ACHN (cell line): ENCODE results near the gene CEP19.

Experiments used
- DNase-seq: peaks from one replicate; pipeline ENCODE4 v3.0.0-alpha.2; 2015
- in situ Hi-C: cut with HindIII; loops from 2 replicates; pipeline ENCODE4 v1.10.0; 2017; ENCODE audit warnings: low sequenced_read_pairs, low pct_ligation_motif_present, low pct_unique_long_range_greater_than_20kb

Gene CEP19

GRCh38 chr3:196677353-196677752, 34.7 kb downstream of the CEP19 start:
- DNase-seq, result no peak
- in situ Hi-C loops, result no loop called here

- in situ Hi-C loops, result no loop called here
- no peak for DNase-seq
Measured at GRCh38 chr3:196673632-196674031, 38.4 kb downstream of the CEP19 start.

GRCh38 chr3:196670339-196670738, 41.7 kb downstream of the CEP19 start:
- DNase-seq, result no peak

GRCh38 chr3:196667056-196667825, 44.8 kb downstream of the CEP19 start:
- in situ Hi-C loops, result no loop called here
- DNase-seq, result no peak

More at GRCh38 chr3:196670339-196670738, 41.7 kb downstream of the CEP19 start:
- in situ Hi-C loops, result no loop called here

- no peak for DNase-seq
- in situ Hi-C loops, result no loop called here
Measured at GRCh38 chr3:196666001-196666867, 45.8 kb downstream of the CEP19 start.

- no peak for DNase-seq
- in situ Hi-C loops, result no loop called here
Measured at GRCh38 chr3:196662711-196663571, 49.1 kb downstream of the CEP19 start.

- in situ Hi-C loops, result no loop called here
- DNase-seq, result no peak
Measured at GRCh38 chr3:196662033-196662432, 50.0 kb downstream of the CEP19 start.

GRCh38 chr3:196661400-196661799, 50.6 kb downstream of the CEP19 start:
- in situ Hi-C loops, result no loop called here
- DNase-seq, result no peak

- no peak for DNase-seq
Measured at GRCh38 chr3:196660381-196661166, 51.5 kb downstream of the CEP19 start.

GRCh38 chr3:196659901-196660351, 52.1 kb downstream of the CEP19 start:
- in situ Hi-C loops, result no loop called here

More at GRCh38 chr3:196660381-196661166, 51.5 kb downstream of the CEP19 start:
- in situ Hi-C loops, result no loop called here

More at GRCh38 chr3:196659901-196660351, 52.1 kb downstream of the CEP19 start:
- DNase-seq, result no peak
